SH-SY5Y (cell line): Measurements from ENCODE around the gene KIZ.

ENCODE experiments used
- GATA2 ChIP-seq: IDR thresholded peaks from 2 replicates; pipeline ENCODE4 v1.6.1; 2011; ENCODE audit warnings: mild to moderate bottlenecking, low read depth, low read length
- GATA3 ChIP-seq: IDR thresholded peaks from 2 replicates; pipeline ENCODE4 v1.6.1; 2011; ENCODE audit warnings: low read depth, mild to moderate bottlenecking, low read length, moderate library complexity

KIZ gene

DNA sequence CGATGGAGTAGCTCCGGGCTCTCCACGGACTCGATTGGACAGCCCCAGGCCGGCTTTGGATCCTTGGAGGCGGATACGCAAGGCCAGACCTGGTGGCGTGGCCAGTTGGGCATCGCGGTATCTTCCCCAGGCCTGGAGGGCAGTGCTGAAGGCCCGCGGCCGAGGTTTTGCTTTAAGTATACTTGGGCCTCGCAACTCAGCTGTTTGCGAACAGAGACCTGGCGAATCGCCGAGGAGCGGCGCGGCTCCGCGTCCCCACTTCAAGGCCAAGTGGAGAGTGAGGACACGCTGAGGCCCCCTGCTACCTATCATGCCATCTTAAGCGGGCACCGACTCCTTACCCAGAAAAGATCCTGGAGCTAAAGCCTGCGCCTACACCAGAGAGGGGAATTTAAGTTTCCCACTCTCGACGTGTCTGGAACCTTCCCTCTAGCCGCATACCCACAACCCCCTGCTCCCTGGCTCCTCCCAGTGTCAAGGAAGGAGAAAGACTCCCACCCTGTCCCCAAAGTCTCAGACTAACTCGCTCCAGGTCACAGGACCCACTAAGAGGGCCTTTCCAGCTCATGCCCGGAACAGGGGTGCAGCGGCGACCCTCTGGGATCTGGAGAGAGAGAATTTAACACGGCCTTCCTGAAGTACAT is 23.8 kb upstream of the KIZ start:
- no peak for TF ChIP-seq GATA2
- TF ChIP-seq GATA3, result no peak

GRCh38 chr20:21102603-21103311 is 23.1 kb upstream of the KIZ start:
- no peak for TF ChIP-seq GATA2
- TF ChIP-seq GATA3, result no peak

DNA sequence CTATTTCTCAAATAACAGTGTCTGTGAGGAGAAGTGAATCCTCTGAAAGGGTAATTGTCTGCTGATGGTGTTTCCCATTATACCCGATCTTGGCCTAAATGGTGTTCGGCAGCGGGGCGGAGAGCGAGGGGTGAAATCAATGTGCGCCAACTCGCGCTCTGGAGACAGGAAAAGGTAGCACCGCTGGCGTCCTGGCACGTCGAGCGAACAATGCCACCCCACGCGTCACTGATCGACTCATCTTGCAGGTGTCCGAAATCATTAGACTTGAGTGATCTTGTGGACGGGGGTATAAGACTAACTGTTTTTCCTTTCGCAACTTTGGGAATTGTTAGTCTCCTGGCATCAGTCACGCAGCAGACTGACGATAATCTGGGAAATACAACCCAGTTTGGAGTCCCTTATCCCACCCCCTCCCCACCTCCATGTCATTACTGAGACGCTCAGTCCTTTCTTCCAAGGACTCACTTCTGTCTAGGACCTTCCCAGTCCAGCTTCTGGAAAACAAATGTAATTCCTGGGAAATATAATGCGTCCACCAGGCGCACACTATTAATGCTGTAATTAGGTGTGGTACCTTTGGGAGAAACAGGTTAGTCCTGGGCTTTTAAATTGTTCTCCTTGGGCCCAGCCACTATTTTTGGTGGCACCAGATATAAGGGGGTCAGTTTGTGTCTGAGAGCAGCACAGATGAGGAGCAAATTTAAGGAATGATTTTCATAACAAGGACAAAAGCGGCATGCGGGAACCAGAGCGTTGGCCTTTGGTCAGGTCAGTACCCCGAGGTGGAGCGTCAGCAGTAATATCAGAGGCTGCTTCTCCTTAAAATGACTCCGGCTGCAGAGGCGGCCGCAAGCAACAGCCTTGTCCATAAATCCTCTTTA is 22.1 kb upstream of the KIZ start:
- TF ChIP-seq GATA2 (no peak), GATA3 (no peak)

- no peak for TF ChIP-seq GATA3
- TF ChIP-seq GATA2, result no peak
These were observed 21.5 kb upstream of the KIZ start for GRCh38 chr20:21104466-21104761.

GRCh38 chr20:21104921-21105320 is 21.0 kb upstream of the KIZ start:
- TF ChIP-seq GATA3 (no peak), GATA2 (no peak)

DNA sequence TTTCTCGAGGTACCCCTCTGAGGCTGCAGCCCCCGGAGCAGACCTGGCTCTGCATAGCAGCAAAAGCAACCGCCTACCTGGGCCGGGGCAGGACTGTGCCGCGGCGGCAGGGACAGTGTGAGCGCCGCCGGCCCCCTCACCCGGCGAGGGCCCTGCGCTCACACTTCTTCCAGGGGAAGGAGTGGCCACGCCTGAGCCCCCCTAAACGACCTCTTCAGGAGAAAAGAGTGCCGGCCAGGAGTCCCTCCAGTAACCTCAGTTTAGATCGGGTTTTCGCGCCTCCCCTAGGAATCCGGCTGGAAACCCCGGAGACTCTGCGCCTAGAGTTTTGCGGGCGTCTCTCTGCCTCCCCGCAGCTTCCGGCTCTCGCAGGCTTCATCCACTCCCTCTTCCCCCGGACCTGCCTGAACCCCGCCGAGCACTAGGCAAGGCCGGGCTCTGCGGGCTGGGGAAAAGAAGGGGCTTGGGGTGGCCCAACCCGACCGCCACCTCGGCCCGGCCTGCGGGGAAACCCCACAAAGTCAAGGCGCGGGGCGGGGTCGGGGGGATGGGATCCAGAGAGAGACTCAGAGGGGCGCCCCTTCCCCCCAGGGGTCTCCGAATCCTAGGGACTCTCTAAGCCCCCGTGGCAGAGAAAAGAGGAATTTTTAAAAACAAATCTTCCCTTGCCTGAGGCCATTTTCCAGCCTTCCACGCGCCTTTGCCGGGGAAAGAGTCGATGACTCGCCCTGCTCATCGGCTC is 20.3 kb upstream of the KIZ start:
- no peak for TF ChIP-seq GATA2
- no peak for TF ChIP-seq GATA3

GRCh38 chr20:21106171-21107017 is 19.5 kb upstream of the KIZ start, which contains the start of gene LINC00237:
Gene LINC00237 (minus strand): TSS chr20:21106358.
- TF ChIP-seq GATA3 (no peak), GATA2 (no peak)

GRCh38 chr20:21109144-21109543 is 16.7 kb upstream of the KIZ start:
- TF ChIP-seq GATA2 (no peak), GATA3 (no peak)

- no peak for TF ChIP-seq GATA3
- TF ChIP-seq GATA2, result no peak
These were observed 15.1 kb upstream of the KIZ start for GRCh38 chr20:21110811-21111210.

DNA sequence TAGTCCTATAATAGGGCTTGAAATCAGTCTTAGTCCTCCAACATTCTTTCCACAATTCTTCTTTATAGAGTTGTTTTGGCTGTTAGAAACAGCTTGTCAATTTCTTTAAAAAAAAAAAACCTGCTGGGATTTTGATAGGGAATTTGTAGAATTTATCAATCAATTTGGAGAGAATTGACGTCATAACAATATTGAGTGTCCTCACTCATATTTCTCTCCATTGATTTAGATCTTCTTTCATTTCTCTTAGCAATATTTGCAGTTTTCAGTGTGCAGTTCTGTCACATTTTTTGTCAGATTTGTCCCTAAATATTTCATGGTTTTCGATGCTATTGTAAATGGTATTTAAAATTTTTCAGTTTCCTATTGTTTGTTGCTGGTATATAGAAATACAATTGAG is 14.5 kb upstream of the KIZ start:
- TF ChIP-seq GATA2, result no peak
- TF ChIP-seq GATA3, result no peak

- TF ChIP-seq GATA2 (no peak), GATA3 (no peak)
These were observed 12.2 kb upstream of the KIZ start for GRCh38 chr20:21113697-21114096.

- TF ChIP-seq GATA3 (no peak), GATA2 (no peak)
These were observed 11.3 kb upstream of the KIZ start for GRCh38 chr20:21114584-21114983.

DNA sequence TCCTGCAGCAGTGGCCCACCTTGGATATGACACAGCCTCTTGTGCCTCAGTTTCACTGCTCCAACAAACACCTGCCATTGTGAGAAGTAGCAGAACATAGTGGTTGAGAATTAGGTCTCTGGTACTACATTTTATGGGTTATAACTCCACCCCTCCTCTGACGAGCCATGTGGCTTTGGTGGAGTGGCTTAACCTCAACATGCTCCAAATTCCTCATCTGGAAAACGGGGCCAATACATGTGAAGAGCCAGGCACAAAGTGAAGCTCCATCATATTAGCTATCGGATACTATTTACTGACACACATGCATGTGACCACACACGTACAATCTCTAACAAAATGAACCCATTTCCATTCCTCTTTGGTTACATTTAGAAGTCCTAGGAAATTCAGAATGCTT is 8.4 kb upstream of the KIZ start:
- TF ChIP-seq GATA2 (no peak), GATA3 (no peak)

DNA sequence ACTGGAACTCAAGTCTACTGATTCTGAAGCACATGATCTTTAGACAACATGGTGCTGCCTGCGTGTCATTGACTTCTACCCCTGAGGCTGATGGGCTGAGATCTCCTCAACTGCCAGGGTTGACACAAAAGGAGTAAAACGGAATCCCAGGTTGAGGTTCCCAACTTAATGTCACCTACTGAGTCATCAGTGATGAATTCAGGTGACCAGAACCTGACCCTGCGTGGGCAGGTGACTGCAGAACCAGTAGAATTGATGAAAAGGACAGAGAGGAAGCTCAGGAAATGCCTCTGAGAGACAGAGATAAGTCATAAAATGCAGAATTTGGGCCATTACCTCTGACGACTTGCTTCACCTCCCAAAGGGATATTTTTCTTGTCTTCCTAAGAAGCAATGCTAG is 7.7 kb upstream of the KIZ start:
- TF ChIP-seq GATA3 (no peak), GATA2 (no peak)
